ENCODE measurements around the gene TRAF2.

TRAF2 gene

GRCh38 chr9:136936645-136937170 is 50.4 kb downstream of the TRAF2 start:
- no peak for TF ChIP-seq ZNF274 (IDR thresholded peaks at IDR 0.05; ENCODE audit: low read depth, low read length)
- H3K4me3 ChIP-seq (ENCODE audit: low read length), result no peak overlapping the region

- no peak overlapping the region for H3K4me3 ChIP-seq (ENCODE audit: low read length)
- no peak for TF ChIP-seq ZNF274 (IDR thresholded peaks at IDR 0.05; ENCODE audit: low read depth, low read length)
These were observed 51.1 kb downstream of the TRAF2 start for GRCh38 chr9:136937186-136938001.

- no peak for TF ChIP-seq ZNF274 (IDR thresholded peaks at IDR 0.05; ENCODE audit: low read depth, low read length)
- no peak overlapping the region for H3K4me3 ChIP-seq (ENCODE audit: low read length)
These were observed 53.2 kb downstream of the TRAF2 start for GRCh38 chr9:136939431-136939995.

GRCh38 chr9:136939996-136940525 is 53.7 kb downstream of the TRAF2 start:
- H3K4me3 ChIP-seq (ENCODE audit: low read length), result no peak overlapping the region
- TF ChIP-seq ZNF274 (IDR thresholded peaks at IDR 0.05; ENCODE audit: low read depth, low read length), result no peak

GRCh38 chr9:136940526-136941230 is 54.4 kb downstream of the TRAF2 start:
- no peak overlapping the region for H3K4me3 ChIP-seq (ENCODE audit: low read length)
- TF ChIP-seq ZNF274 (IDR thresholded peaks at IDR 0.05; ENCODE audit: low read depth, low read length), result no peak

- no peak overlapping the region for H3K4me3 ChIP-seq (ENCODE audit: low read length)
- no peak for TF ChIP-seq ZNF274 (IDR thresholded peaks at IDR 0.05; ENCODE audit: low read depth, low read length)
These were observed 55.2 kb downstream of the TRAF2 start for GRCh38 chr9:136941231-136942111.

- no peak for TF ChIP-seq ZNF274 (IDR thresholded peaks at IDR 0.05; ENCODE audit: low read depth, low read length)
- no peak overlapping the region for H3K4me3 ChIP-seq (ENCODE audit: low read length)
These were observed 56.0 kb downstream of the TRAF2 start for GRCh38 chr9:136942112-136942880.

GRCh38 chr9:136942881-136943230 is 56.5 kb downstream of the TRAF2 start:
- H3K4me3 ChIP-seq (ENCODE audit: low read length), result no peak overlapping the region; the same call in 1 of the 2 replicates

GRCh38 chr9:136943291-136944211 is 57.2 kb downstream of the TRAF2 start:
- TF ChIP-seq ZNF274 (IDR thresholded peaks at IDR 0.05; ENCODE audit: low read depth, low read length), result no peak
- H3K4me3 ChIP-seq (ENCODE audit: low read length), result peak overlapping the region; percentile 84

More at GRCh38 chr9:136942881-136943230, 56.5 kb downstream of the TRAF2 start:
- no peak for TF ChIP-seq ZNF274 (IDR thresholded peaks at IDR 0.05; ENCODE audit: low read depth, low read length)

GRCh38 chr9:136944212-136944518 is 57.8 kb downstream of the TRAF2 start:
- H3K4me3 ChIP-seq (ENCODE audit: low read length), result peak overlapping the region; percentile 84
- TF ChIP-seq ZNF274 (IDR thresholded peaks at IDR 0.05; ENCODE audit: low read depth, low read length), result no peak

- no peak for TF ChIP-seq ZNF274 (IDR thresholded peaks at IDR 0.05; ENCODE audit: low read depth, low read length)
- peak within 1 kb of the TSS; percentile 84 for H3K4me3 ChIP-seq (ENCODE audit: low read length)
These were observed 58.4 kb downstream of the TRAF2 start, which contains the start of the genes C8G and FBXW5 for GRCh38 chr9:136944519-136945332. Gene C8G (plus strand): TSS chr9:136945243. CDS start chr9:136945321, 78 bp downstream. Gene FBXW5 (minus strand): TSS chr9:136944738. CDS start chr9:136944083, 655 bp downstream.

All from GM08714 (cell line).